Measurements from ENCODE around the gene TM7SF3. TPM values are rescaled to one million over a fixed set of nuclear protein-coding genes. Genes with fewer than 3 reads are reported as not detected.
A peak's percentile ranks its signal among the peaks of the same experiment; 100 is the strongest.

The TM7SF3 gene
- total and polyA plus RNA-seq, 2 donors (not counting 1 experiment from before 2014, with no cell fraction given) = 85.3 to 156 TPM

GRCh38 chr12:26939953-26940352 lies 74.2 kb downstream of the TM7SF3 start:
- peak overlapping the region; percentile 47 to 100 (median 94) for H3K4me3 ChIP-seq (replicated peaks in 1 of 4; ENCODE audit: control extremely low read depth in 1 of 4, insufficient read depth in 1 of 4, low read depth in 3 of 4, low read length in 4 of 4)
- no peak for TF ChIP-seq CTCF (conservative IDR thresholded peaks at IDR 0.05 in 1 of 2, IDR thresholded peaks at IDR 0.05 in 1 of 2; ENCODE audit: low read depth in 1 of 2, low read length in 2 of 2)
- no peak for TF ChIP-seq EZH2 (IDR thresholded peaks at IDR 0.05; ENCODE audit: low read length, missing control alignments)
- H3K9me3 ChIP-seq (ENCODE audit: control insufficient read depth, insufficient read depth, low read depth, low read length) = no peaks in the 10 kb centered on the region
- no peak overlapping the region for H2AFZ ChIP-seq (ENCODE audit: low read length)
- no peaks in the 10 kb centered on the region for H3K4me1 ChIP-seq (ENCODE audit: control insufficient read depth, extremely low read depth, insufficient read depth, low read length)
- no peaks in the 10 kb centered on the region for H3K27me3 ChIP-seq (ENCODE audit: control insufficient read depth, insufficient read depth, low read length)
- H3K9ac ChIP-seq (ENCODE audit: insufficient read depth, low read length) = no peak overlapping the region
- no peaks in the 10 kb centered on the region for H3K36me3 ChIP-seq (ENCODE audit: control insufficient read depth, insufficient read depth, low read length)
- no peaks in the 10 kb centered on the region for H4K20me1 ChIP-seq (ENCODE audit: control insufficient read depth, extremely low read depth, insufficient read depth, low read length)
- peak overlapping the region; percentile 79 for H3K4me2 ChIP-seq (ENCODE audit: extremely low read depth, insufficient read depth, low read length)
- DNase-seq (ENCODE audit: low read depth in 2 of 2) = no peak
- peaks cover 86% of the 10 kb centered on the region for H3K79me2 ChIP-seq (ENCODE audit: control insufficient read depth, insufficient read depth, low read length)
- no peak overlapping the region for H3K27ac ChIP-seq (ENCODE audit: insufficient read depth, low read length)

GRCh38 chr12:26939192-26939832 lies 74.9 kb downstream of the TM7SF3 start:
- peak overlapping the region; percentile 93 for H3K27ac ChIP-seq (ENCODE audit: insufficient read depth, low read length)
- peak overlapping the region; percentile 79 for H3K4me2 ChIP-seq (ENCODE audit: extremely low read depth, insufficient read depth, low read length)
- H4K20me1 ChIP-seq (ENCODE audit: control insufficient read depth, extremely low read depth, insufficient read depth, low read length) = no peaks in the 10 kb centered on the region
- DNase-seq (ENCODE audit: low read depth in 2 of 2) = peak; percentile 11 to 15
- no peaks in the 10 kb centered on the region for H3K4me1 ChIP-seq (ENCODE audit: control insufficient read depth, extremely low read depth, insufficient read depth, low read length)
- no peak overlapping the region for H2AFZ ChIP-seq (ENCODE audit: low read length)
- H3K79me2 ChIP-seq (ENCODE audit: control insufficient read depth, insufficient read depth, low read length) = peaks cover 83% of the 10 kb centered on the region
- H3K4me3 ChIP-seq (replicated peaks in 1 of 4; ENCODE audit: control extremely low read depth in 1 of 4, insufficient read depth in 1 of 4, low read depth in 3 of 4, low read length in 4 of 4) = peak overlapping the region; percentile 47 to 100 (median 94)
- H3K36me3 ChIP-seq (ENCODE audit: control insufficient read depth, insufficient read depth, low read length) = no peaks in the 10 kb centered on the region
- peak overlapping the region; percentile 76 for H3K9ac ChIP-seq (ENCODE audit: insufficient read depth, low read length)
- H3K27me3 ChIP-seq (ENCODE audit: control insufficient read depth, insufficient read depth, low read length) = no peaks in the 10 kb centered on the region
- no peaks in the 10 kb centered on the region for H3K9me3 ChIP-seq (ENCODE audit: control insufficient read depth, insufficient read depth, low read depth, low read length)
- TF ChIP-seq EZH2 (IDR thresholded peaks at IDR 0.05; ENCODE audit: low read length, missing control alignments) (no peak), CTCF (conservative IDR thresholded peaks at IDR 0.05 in 1 of 2, IDR thresholded peaks at IDR 0.05 in 1 of 2; ENCODE audit: low read depth in 1 of 2, low read length in 2 of 2) (no peak)

DNA sequence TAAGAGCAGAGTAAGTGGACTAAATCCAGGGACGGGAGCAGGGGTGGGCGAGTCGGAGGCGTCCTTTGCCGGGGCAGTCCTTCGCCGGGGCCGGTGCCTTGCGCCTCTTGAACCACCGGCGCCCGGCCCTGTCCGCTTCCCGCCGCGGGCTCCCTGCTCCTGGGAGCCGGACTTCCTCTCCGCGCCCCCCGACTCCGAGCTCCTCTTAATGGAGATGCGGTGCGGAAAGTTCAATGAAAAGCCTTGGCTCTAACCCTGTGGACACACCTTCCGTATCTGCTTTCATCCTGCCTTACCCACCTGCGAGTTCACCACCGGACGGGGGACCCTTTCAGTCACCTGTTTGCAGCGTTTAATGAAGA lies 75.5 kb downstream of the TM7SF3 start:
- Histone ChIP-seq H3K9ac (ENCODE audit: insufficient read depth, low read length) (peak overlapping the region; percentile 76), H3K9me3 (ENCODE audit: control insufficient read depth, insufficient read depth, low read depth, low read length) (no peaks in the 10 kb centered on the region), H3K4me1 (ENCODE audit: control insufficient read depth, extremely low read depth, insufficient read depth, low read length) (no peaks in the 10 kb centered on the region), H3K79me2 (ENCODE audit: control insufficient read depth, insufficient read depth, low read length) (peaks cover 76% of the 10 kb centered on the region), H3K4me3 (replicated peaks in 1 of 4; ENCODE audit: control extremely low read depth in 1 of 4, insufficient read depth in 1 of 4, low read depth in 3 of 4, low read length in 4 of 4) (peak overlapping the region; percentile 47 to 100 (median 94)), H3K4me2 (ENCODE audit: extremely low read depth, insufficient read depth, low read length) (peak overlapping the region; percentile 79), H3K36me3 (ENCODE audit: control insufficient read depth, insufficient read depth, low read length) (no peaks in the 10 kb centered on the region), H3K27ac (ENCODE audit: insufficient read depth, low read length) (peak overlapping the region; percentile 93), H3K27me3 (ENCODE audit: control insufficient read depth, insufficient read depth, low read length) (no peaks in the 10 kb centered on the region), H4K20me1 (ENCODE audit: control insufficient read depth, extremely low read depth, insufficient read depth, low read length) (no peaks in the 10 kb centered on the region), H2AFZ (ENCODE audit: low read length) (peak overlapping the region; percentile 34)
- TF ChIP-seq CTCF (conservative IDR thresholded peaks at IDR 0.05 in 1 of 2, IDR thresholded peaks at IDR 0.05 in 1 of 2; ENCODE audit: low read depth in 1 of 2, low read length in 2 of 2) = no peak
- no peak for TF ChIP-seq EZH2 (IDR thresholded peaks at IDR 0.05; ENCODE audit: low read length, missing control alignments)
- no peak for DNase-seq (ENCODE audit: low read depth in 2 of 2)

Data from fibroblast of lung (primary cell).